ENCODE results near the gene ERI2. TPM values are rescaled to one million over a fixed set of nuclear protein-coding genes. Genes with fewer than 3 reads are reported as not detected.

ERI2 gene
- total RNA-seq, result 10 to 100 TPM in 3 of 7 donors, 1 to 10 TPM in 4; 6.9 to 15.3 (median 8.9) TPM
- polyA plus RNA-seq, result 1 to 10 TPM; 2.5 to 5.8 (median 3.8) TPM
- long read RNA-seq, donor 1, transcript ERI2-203 (1 exons, 3,846 nt), result major isoform, 7 of 9 reads
- long read RNA-seq, donor 1, partial matches to known transcripts, result 0 of 9 reads
- long read RNA-seq, donor 1, other reads (novel, unspliced or antisense), result 0 of 9 reads
- long read RNA-seq, donor 2, transcript ERI2-203 (1 exons, 3,846 nt), result major isoform, 7 of 7 reads
- long read RNA-seq, donor 2, partial matches to known transcripts, result 0 of 7 reads
- long read RNA-seq, donor 2, other reads (novel, unspliced or antisense), result 0 of 7 reads

DNA sequence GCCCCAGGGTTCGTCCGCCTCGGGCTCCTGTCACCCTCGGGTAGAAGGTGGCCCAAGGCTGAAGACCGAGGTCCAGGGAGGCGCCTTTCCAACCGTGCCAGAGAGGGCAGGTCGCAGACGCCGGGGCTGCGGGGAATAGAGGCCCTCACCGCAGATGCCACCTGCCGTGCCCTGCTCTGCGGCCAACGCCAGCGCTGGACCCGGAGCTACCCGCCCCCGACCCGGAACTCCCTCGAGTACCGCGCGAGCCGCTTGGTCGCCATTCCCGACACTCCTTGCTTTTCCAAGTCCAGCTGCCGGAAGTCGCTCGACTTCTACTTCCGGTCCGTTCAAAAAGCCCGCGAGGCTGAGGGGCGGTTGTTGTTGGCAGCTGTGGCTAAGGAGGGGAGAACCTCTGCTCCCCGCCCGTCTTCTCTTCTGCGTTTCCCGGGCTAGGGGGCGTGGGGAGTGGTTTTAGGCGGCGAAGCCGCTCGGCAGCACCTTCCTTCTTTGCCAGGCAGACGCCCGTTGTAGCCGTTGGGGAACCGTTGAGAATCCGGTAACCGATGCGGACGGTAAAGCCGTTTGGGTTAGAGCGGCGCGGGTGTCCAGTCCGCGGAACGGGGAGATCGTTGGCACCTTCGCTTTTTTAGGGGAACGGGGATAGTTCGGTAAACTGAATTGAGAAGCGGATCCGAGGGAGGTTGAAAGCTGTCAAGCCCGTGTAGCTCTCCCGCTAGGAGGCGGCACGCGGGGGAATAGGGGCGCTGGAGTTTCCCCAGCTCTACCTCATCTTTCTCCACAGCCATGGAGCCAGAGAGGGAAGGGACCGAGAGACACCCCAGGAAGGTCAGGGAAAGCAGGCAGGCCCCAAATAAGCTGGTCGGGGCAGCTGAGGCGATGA lies at the start of gene ERI2, which contains the start of gene REXO5:
Gene ERI2, minus strand, starts transcription at position 305 of the 883 bp plus-strand sequence. Its CDS starts 42 bp downstream, at position 263.
Gene REXO5, plus strand, starts transcription at position 360 of the 883 bp plus-strand sequence. Its CDS starts 427 bp downstream, at position 787.
- no peaks in the 10 kb centered on the region for H3K27me3 ChIP-seq (replicated peaks in 1 of 7)
- peaks cover 0 to 13% (median 0%) of the 10 kb centered on the region in 6 donors for H3K36me3 ChIP-seq
- no peaks in the 10 kb centered on the region for H3K9me3 ChIP-seq
- intact Hi-C loops (cut with DNase I; ENCODE audit: low total_unique reads), result no loop called here
- WGBS, 5 donors, result 0 to 1% (median 0%) methylated on average over 43 to 74 of the region's 74 CpGs
- H3K4me1 ChIP-seq, result peaks cover 0 to 34% (median 22%) of the 10 kb centered on the region in 6 donors
- DNase-seq, result peak; percentile 91
- peak within 1 kb of the TSS; percentile 72 to 91 (median 88) for H3K27ac ChIP-seq
- TF ChIP-seq POLR2A (IDR thresholded peaks at IDR 0.05) (no peak), CTCF (IDR thresholded peaks at IDR 0.05 in 8 of 11, conservative IDR thresholded peaks at IDR 0.05 in 3 of 11) (peak in 3 of 11 experiments; percentile 6 to 43 (median 31)), POLR2AphosphoS5 (IDR thresholded peaks at IDR 0.05) (peak; percentile 73 to 79 (median 78))
- peak within 1 kb of the TSS; percentile 54 to 87 (median 74) for H3K4me3 ChIP-seq

DNA sequence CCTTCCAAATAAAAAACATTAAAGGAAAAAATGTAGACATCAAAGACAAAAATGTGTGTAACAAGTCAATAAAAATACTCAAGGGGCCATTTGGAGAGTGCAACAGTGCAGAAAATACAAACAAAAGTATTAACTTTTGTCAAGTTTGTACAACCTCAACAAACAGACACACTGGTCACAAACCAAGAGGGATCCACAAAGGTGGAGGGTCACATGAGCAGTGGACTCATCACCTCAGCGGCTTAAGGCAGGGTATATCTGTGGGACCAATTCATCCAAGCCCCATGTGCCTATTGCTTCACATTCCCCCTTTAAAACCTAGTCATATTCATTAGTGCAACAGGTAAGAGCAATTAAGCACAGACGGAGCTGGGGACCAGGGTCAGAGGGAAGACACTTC lies 48.7 kb upstream of the ERI2 start:
- H3K36me3 ChIP-seq, result peaks cover 0 to 47% (median 9%) of the 10 kb centered on the region in 6 donors
- 93 to 100% (median 95%) methylated on average over 2 of the region's 2 CpGs for WGBS, 5 donors
- no peak for DNase-seq
- no peaks in the 10 kb centered on the region for H3K9me3 ChIP-seq
- H3K27ac ChIP-seq, result no peak overlapping the region
- H3K4me1 ChIP-seq, result peaks cover 0 to 24% (median 10%) of the 10 kb centered on the region in 6 donors
- H3K4me3 ChIP-seq, result no peak overlapping the region
- TF ChIP-seq POLR2AphosphoS5 (IDR thresholded peaks at IDR 0.05), result no peak
- TF ChIP-seq POLR2A (IDR thresholded peaks at IDR 0.05), result no peak
- no peak for TF ChIP-seq CTCF (IDR thresholded peaks at IDR 0.05 in 8 of 11, conservative IDR thresholded peaks at IDR 0.05 in 3 of 11)
- intact Hi-C loops (cut with DNase I; ENCODE audit: low total_unique reads), result loop anchor here (5.0 kb wide), 1 partner anchor 227 kb away; no protein-coding TSS in a partner anchor
- no peaks in the 10 kb centered on the region for H3K27me3 ChIP-seq (replicated peaks in 1 of 7)

GRCh38 chr16:20853981-20854620 lies 47.8 kb upstream of the ERI2 start:
- no peak for TF ChIP-seq CTCF (IDR thresholded peaks at IDR 0.05 in 8 of 11, conservative IDR thresholded peaks at IDR 0.05 in 3 of 11)
- no peak for TF ChIP-seq POLR2AphosphoS5 (IDR thresholded peaks at IDR 0.05)
- no peak for TF ChIP-seq POLR2A (IDR thresholded peaks at IDR 0.05)
- Histone ChIP-seq H3K9me3 (no peaks in the 10 kb centered on the region), H3K4me1 (peaks cover 0 to 32% (median 14%) of the 10 kb centered on the region in 6 donors), H3K4me3 (no peak overlapping the region), H3K27me3 (replicated peaks in 1 of 7) (no peaks in the 10 kb centered on the region), H3K27ac (no peak overlapping the region), H3K36me3 (peaks cover 0 to 39% (median 3%) of the 10 kb centered on the region in 6 donors)
- intact Hi-C loops (cut with DNase I; ENCODE audit: low total_unique reads), result loop anchor here (5.0 kb wide), 1 partner anchor 228 kb away; no protein-coding TSS in a partner anchor
- DNase-seq, result no peak
- 77 to 84% (median 82%) methylated on average over 3 of the region's 3 CpGs for WGBS, 5 donors
